ENCODE measurements around the gene ARCN1.

The ARCN1 gene

GRCh38 chr11:118643142-118643994, 71.2 kb downstream of the ARCN1 start:
- no peak for DNase-seq

DNA sequence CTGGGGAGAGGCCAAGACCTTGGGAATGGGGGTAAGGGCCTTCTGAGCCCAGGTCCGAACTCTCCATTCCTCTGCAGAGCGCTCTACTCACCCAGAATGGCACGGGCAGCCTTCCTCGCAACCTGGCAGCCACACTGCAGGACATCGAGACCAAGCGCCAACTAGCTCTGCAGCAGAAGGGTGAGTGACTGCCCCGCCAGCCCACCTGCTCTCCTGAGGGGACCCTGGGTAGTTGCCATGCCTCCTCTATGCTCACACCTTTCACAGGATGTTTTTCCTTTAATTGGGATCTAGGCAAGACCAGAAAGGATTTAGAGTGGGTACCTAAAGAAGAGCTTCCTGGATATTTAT, 71.8 kb downstream of the ARCN1 start:
- no peak for DNase-seq

- DNase-seq = no peak
Observed at GRCh38 chr11:118644496-118644895, 72.3 kb downstream of the ARCN1 start.

DNA sequence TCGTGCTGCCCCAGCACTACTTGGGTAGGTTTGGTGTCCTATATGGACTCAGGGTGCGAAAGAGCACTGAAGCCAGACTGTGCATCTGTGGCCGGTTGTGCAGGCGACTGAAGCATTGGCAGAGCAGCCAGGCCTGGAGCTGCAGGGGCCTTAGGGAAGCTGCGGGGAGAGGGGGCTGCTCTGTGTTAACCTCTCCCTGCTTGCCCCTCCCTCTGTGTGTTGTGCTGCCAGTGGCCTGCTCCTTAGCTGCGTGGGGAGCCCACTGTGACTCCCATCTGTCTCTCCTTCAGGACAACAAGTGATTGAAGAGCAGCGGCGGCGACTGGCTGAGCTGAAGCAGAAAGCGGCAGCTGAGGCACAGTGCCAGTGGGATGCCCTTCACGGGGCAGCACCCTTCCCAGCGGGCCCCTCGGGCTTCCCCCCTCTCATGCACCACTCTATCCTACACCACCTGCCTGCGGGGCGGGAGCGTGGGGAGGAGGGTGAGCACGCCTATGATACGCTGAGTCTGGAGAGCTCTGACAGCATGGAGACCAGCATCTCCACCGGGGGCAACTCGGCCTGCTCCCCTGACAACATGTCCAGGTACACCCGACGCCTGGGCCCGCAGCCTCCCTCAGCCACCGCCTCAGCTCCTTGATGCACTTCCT, 73.0 kb downstream of the ARCN1 start:
- DNase-seq = no peak

GRCh38 chr11:118646393-118646792, 74.2 kb downstream of the ARCN1 start:
- DNase-seq = no peak

GRCh38 chr11:118648291-118648690, 76.1 kb downstream of the ARCN1 start:
- DNase-seq = no peak

- DNase-seq = no peak
Observed at GRCh38 chr11:118649941-118650340, 77.7 kb downstream of the ARCN1 start.

DNA sequence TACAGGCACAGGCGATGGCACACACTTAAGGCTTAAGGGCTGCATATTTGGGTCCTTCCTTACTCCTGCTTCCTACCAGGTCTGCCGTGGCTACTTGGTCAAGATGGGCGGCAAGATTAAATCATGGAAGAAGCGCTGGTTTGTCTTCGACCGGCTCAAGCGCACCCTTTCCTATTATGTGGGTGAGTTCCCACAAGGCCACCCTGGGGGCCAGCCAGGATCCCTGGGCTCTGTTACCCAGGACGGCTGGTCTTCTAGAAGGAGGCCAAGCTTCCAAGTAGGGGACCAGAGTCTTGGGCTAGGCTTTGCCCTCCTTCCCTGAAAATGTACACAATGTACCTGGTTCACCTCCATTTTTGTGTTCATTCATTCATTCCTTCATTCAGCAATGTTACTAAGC, 78.2 kb downstream of the ARCN1 start:
- DNase-seq = no peak

- DNase-seq = no peak
Observed at GRCh38 chr11:118651820-118652219, 79.6 kb downstream of the ARCN1 start.

Measured in stimulated activated CD4-positive, alpha-beta T cell treated with anti-CD3 and anti-CD28 coated beads, Interleukin-4, amount 100 ng/mL, for 4 hours (primary cell).